Mesenchymal stem cell (in vitro differentiated cells and primary cell): ENCODE measurements around the gene CAND2.
"Not testable (repeated sequence)": the region's sequence is repeated elsewhere in the genome, so short reads cannot be mapped to it uniquely, and the experiment has no call there.

Experiments
- DNase-seq: peaks from one replicate; pipeline ENCODE4 v3.0.0-alpha.2; 2013
- H2AFZ ChIP-seq: one replicate; pipeline ENCODE4 v1.6.1; 2013; ENCODE audit warnings: low read depth, mild to moderate bottlenecking, control low read depth, inconsistent platforms, low read length, moderate library complexity
- H2AK5ac ChIP-seq: 2 replicates; pipeline ENCODE4 v1.6.1; 2013; ENCODE audit warnings: low read length, moderate library complexity, mild to moderate bottlenecking, inconsistent platforms; ENCODE audit not compliant: severe bottlenecking
- H2BK120ac ChIP-seq: one replicate; pipeline ENCODE4 v1.6.1; 2013; ENCODE audit warnings: low read depth, mild to moderate bottlenecking, inconsistent platforms, low read length, moderate library complexity
- H2BK12ac ChIP-seq, 2 experiments: one replicate each; pipeline ENCODE4 v1.6.1; 2013; ENCODE audit warnings: inconsistent platforms in 2 of 2, low read length in 2 of 2, mild to moderate bottlenecking in 2 of 2, moderate library complexity in 2 of 2, control low read depth in 1 of 2
- H2BK15ac ChIP-seq: one replicate; pipeline ENCODE4 v1.6.1; 2013; ENCODE audit warnings: mild to moderate bottlenecking, low read depth, inconsistent platforms; ENCODE audit not compliant: poor library complexity, severe bottlenecking
- H2BK5ac ChIP-seq: 2 replicates; pipeline ENCODE4 v1.6.1; 2013; ENCODE audit warnings: low read depth, mild to moderate bottlenecking, low read length, control low read depth, inconsistent platforms; ENCODE audit not compliant: poor library complexity, severe bottlenecking
- H3K14ac ChIP-seq, 2 experiments: one replicate each; pipeline ENCODE4 v1.6.1; 2013; ENCODE audit warnings: inconsistent platforms in 2 of 2, low read length in 2 of 2, control low read depth in 1 of 2, mild to moderate bottlenecking in 1 of 2, moderate library complexity in 1 of 2
- H3K18ac ChIP-seq, 2 experiments: one replicate each; pipeline ENCODE4 v1.6.1; 2013; ENCODE audit warnings: inconsistent platforms in 2 of 2, low read length in 2 of 2, control low read depth in 1 of 2, low read depth in 1 of 2, mild to moderate bottlenecking in 1 of 2
- H3K23ac ChIP-seq, 2 experiments: one replicate each; pipeline ENCODE4 v1.6.1; 2013; ENCODE audit warnings: inconsistent platforms in 2 of 2, low read length in 2 of 2, mild to moderate bottlenecking in 2 of 2, moderate library complexity in 2 of 2, control low read depth in 1 of 2
- H3K27ac ChIP-seq: 2 replicates; pipeline ENCODE4 v1.5.1; 2013; ENCODE audit warnings: mild to moderate bottlenecking, moderate library complexity, low read length, control low read depth, inconsistent platforms; ENCODE audit not compliant: poor library complexity, severe bottlenecking
- H3K27me3 ChIP-seq, 2 experiments: 2 replicates each; pipeline versions ENCODE4 v1.6.1 to v1.7.0; 2013; ENCODE audit warnings: low read length in 2 of 2, mild to moderate bottlenecking in 2 of 2, moderate library complexity in 2 of 2, control low read depth in 1 of 2, inconsistent platforms in 1 of 2; ENCODE audit not compliant: control insufficient read depth in 1 of 2, insufficient read depth in 1 of 2
- H3K36me3 ChIP-seq, 2 experiments: 2 replicates each; pipeline versions ENCODE4 v1.6.1 to v1.7.0; 2013; ENCODE audit warnings: low read length in 2 of 2, control low read depth in 1 of 2, inconsistent platforms in 1 of 2, low read depth in 1 of 2, mild to moderate bottlenecking in 1 of 2; ENCODE audit not compliant: insufficient read depth in 2 of 2, control insufficient read depth in 1 of 2
- H3K4ac ChIP-seq, 2 experiments: one replicate each; pipeline ENCODE4 v1.6.1; 2013; ENCODE audit warnings: inconsistent platforms in 2 of 2, low read length in 2 of 2, mild to moderate bottlenecking in 2 of 2, moderate library complexity in 2 of 2, control low read depth in 1 of 2, low read depth in 1 of 2
- H3K4me1 ChIP-seq: 2 replicates; pipeline ENCODE4 v1.6.1; 2013; ENCODE audit warnings: low read depth, low read length, control low read depth; ENCODE audit not compliant: control insufficient read depth, insufficient read depth
- H3K4me2 ChIP-seq: 2 replicates; pipeline ENCODE4 v1.6.1; 2013; ENCODE audit warnings: low read length, mild to moderate bottlenecking, inconsistent platforms; ENCODE audit not compliant: poor library complexity, severe bottlenecking
- H3K4me3 ChIP-seq, 2 experiments: 2 replicates each; pipeline versions ENCODE4 v1.5.1 to v1.7.0; 2013; ENCODE audit warnings: low read length in 2 of 2, mild to moderate bottlenecking in 2 of 2, control low read depth in 1 of 2, low read depth in 1 of 2; ENCODE audit not compliant: insufficient read depth in 1 of 2
- H3K79me1 ChIP-seq: replicated peaks from 2 replicates; pipeline ENCODE4 v1.6.1; 2013; ENCODE audit warnings: mild to moderate bottlenecking, control low read depth, low read length, inconsistent platforms; ENCODE audit not compliant: poor library complexity, severe bottlenecking
- H3K9ac ChIP-seq: 2 replicates; pipeline ENCODE4 v1.7.0; 2013; ENCODE audit warnings: mild to moderate bottlenecking, low read length, moderate library complexity
- H3K9me3 ChIP-seq: 2 replicates; pipeline ENCODE4 v1.7.0; 2013; ENCODE audit warnings: mild to moderate bottlenecking, low read length; ENCODE audit not compliant: control insufficient read depth
- H4K8ac ChIP-seq: one replicate; pipeline ENCODE4 v1.6.1; 2013; ENCODE audit warnings: inconsistent platforms, mild to moderate bottlenecking, low read length, moderate library complexity
- H4K91ac ChIP-seq: one replicate; pipeline ENCODE4 v1.6.1; 2013; ENCODE audit warnings: mild to moderate bottlenecking, low read length, inconsistent platforms
- WGBS: methylation state at CpG from one replicate; pipeline ENCODE4 v1.1.7; 2013; ENCODE audit warnings: mixed read lengths; 5-methylcytosine and 5-hydroxymethylcytosine counted together

Gene CAND2

DNA sequence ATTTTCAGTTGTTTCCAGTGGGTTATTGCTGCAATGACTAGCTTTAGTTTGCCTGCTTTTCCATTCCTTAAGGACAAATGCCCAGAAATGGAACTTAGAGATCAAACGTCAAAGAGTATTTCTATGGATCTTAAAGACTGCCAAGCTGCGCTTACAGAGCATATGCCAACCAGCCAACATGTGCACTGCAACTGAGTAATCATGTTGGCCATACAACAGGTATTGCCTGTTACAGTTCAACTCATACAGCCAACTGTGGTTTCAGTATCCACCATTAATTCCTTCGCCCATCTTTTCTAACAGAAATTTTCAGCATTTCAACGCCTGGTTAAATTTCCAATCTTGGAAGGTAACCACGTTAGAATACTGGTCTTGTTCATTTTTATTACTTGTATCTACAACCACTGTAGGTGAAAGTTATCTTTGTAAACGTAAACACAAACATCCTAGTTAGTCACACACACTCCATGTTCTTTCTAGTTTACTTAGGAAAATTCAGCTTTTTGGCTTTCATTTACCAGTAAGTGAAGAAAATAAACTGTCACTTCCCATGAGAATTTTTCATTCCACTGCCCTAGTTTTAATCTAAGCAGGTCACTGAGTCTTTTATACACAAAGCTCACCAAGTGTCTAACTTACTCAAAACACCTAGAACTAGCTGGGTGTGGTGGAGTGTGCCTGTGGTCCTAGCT is 41.0 kb downstream of the CAND2 start:
- Histone ChIP-seq H3K14ac (no peak overlapping the region), H4K91ac (no peak overlapping the region), H2AFZ (no peak overlapping the region), H3K27me3 (no peaks in the 10 kb centered on the region), H3K27ac (no peak overlapping the region), H3K79me1 (peaks cover 6% of the 10 kb centered on the region), H2BK5ac (no peak overlapping the region), H3K23ac (no peak overlapping the region), H2BK15ac (no peak overlapping the region), H3K18ac (no peak overlapping the region), H2AK5ac (no peak overlapping the region), H3K9me3 (no peaks in the 10 kb centered on the region), H4K8ac (no peak overlapping the region), H3K4me1 (peaks cover 15% of the 10 kb centered on the region), H2BK12ac (no peak overlapping the region), H3K4ac (no peak overlapping the region), H3K9ac (peak overlapping the region; percentile 22), H3K4me2 (no peak overlapping the region), H3K36me3 (peaks cover 52 to 77% of the 10 kb centered on the region in 2 experiments), H3K4me3 (peak overlapping the region in 1 of 2 experiments; percentile 96), H2BK120ac (no peak overlapping the region)
- DNase-seq = no peak
- 95% methylated on average over 3 of the region's 6 CpGs for WGBS

DNA sequence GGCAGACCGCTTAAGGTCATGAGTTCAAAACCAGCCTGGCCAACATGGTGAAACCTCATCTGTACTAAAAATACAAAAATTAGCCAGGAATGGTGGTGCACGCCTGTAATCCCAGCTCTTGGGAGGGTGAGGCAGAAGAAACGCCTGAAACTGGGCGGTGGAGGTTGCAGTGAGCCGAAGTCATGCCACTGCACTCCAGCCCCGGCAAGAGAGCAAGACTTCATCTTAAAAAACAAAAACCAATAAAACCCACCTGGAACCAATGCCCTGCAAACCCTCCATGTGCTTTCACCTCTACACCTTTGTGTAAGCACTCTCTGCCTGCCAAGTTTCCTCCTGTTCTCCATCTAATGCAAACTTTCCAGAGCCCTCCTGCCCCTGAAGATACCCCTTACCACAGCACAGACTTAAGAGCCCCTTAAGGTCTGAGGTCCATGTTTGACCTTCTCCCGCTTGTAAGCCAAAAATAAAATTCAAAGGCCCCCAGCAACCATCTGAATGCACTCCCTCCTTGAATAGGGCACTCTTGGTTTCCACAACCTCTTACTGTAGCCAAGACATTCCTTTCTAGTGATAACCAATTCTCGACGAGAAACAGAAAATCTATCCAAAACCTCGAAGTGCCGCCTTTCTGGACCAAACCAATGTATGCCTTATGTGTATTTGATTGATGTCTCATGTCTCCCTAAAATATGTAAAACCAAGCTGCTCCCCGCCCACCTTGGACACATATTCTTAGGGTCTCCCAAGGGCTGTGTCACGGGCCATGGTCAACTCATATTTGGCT is 41.9 kb downstream of the CAND2 start:
- Histone ChIP-seq H3K36me3 (peaks cover 45 to 67% of the 10 kb centered on the region in 2 experiments), H2BK5ac (no peak overlapping the region), H2AFZ (no peak overlapping the region), H2AK5ac (no peak overlapping the region), H4K91ac (no peak overlapping the region), H3K4me3 (peak overlapping the region in 1 of 2 experiments; percentile 96), H3K9ac (peak overlapping the region; percentile 22), H4K8ac (no peak overlapping the region), H3K4me2 (no peak overlapping the region), H3K23ac (no peak overlapping the region), H3K27ac (no peak overlapping the region), H2BK12ac (no peak overlapping the region), H3K79me1 (peaks cover 2% of the 10 kb centered on the region), H2BK15ac (no peak overlapping the region), H3K9me3 (no peaks in the 10 kb centered on the region), H3K27me3 (no peaks in the 10 kb centered on the region), H3K4ac (no peak overlapping the region), H2BK120ac (no peak overlapping the region), H3K4me1 (peaks cover 15% of the 10 kb centered on the region), H3K18ac (no peak overlapping the region), H3K14ac (no peak overlapping the region)
- 93% methylated on average over 12 of the region's 13 CpGs for WGBS
- no peak for DNase-seq

DNA sequence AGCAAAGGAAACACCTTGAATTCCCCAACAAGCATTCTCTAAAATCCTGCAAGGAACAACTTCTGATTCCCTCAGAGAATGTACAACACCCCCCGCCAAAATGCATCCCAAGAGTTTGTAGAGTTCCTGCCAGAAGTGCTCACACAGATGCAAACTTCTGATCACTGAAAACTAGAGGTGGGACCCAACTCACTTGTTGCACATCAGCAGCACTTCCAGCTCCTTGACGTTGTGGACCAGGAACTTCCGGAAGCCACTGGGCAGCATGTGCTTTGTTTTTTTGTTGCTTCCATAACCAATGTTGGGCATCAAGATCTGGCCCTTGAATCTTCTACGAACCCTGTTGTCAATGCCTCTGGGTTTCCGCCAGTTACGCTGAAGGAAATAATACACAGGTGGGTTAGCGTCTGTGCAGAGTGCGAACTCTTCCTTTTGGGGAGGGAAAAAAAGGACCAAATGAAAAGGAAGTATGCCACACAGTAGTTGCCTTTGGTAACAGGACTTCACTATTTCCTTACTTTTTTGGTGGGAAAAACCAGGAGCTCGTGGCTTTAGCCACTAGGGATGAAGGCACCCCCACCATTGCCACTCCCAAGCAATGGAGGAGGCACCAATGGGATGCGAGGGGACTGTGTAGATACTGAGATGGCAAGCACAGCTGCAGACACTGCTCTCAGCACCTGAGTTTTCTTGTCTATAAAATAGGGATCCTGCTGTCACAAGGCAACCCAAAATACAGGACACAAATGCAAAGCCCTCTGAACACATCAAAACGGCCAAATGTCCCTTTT is 42.9 kb downstream of the CAND2 start:
- Histone ChIP-seq H2BK120ac (no peak overlapping the region), H2BK15ac (no peak overlapping the region), H3K9ac (peak overlapping the region; percentile 94), H3K79me1 (peaks cover 2% of the 10 kb centered on the region), H3K4ac (no peak overlapping the region), H3K14ac (no peak overlapping the region), H2AFZ (no peak overlapping the region), H3K23ac (no peak overlapping the region), H2BK5ac (no peak overlapping the region), H3K4me1 (peaks cover 15% of the 10 kb centered on the region), H3K4me2 (peak overlapping the region; percentile 79), H4K91ac (no peak overlapping the region), H4K8ac (no peak overlapping the region), H3K27me3 (no peaks in the 10 kb centered on the region), H3K27ac (no peak overlapping the region), H3K18ac (no peak overlapping the region), H2AK5ac (no peak overlapping the region), H3K36me3 (peaks cover 36 to 58% of the 10 kb centered on the region in 2 experiments), H3K4me3 (peak overlapping the region in 1 of 2 experiments; percentile 96), H3K9me3 (no peaks in the 10 kb centered on the region), H2BK12ac (no peak overlapping the region)
- 89% methylated on average over 11 of the region's 11 CpGs for WGBS
- no peak for DNase-seq

DNA sequence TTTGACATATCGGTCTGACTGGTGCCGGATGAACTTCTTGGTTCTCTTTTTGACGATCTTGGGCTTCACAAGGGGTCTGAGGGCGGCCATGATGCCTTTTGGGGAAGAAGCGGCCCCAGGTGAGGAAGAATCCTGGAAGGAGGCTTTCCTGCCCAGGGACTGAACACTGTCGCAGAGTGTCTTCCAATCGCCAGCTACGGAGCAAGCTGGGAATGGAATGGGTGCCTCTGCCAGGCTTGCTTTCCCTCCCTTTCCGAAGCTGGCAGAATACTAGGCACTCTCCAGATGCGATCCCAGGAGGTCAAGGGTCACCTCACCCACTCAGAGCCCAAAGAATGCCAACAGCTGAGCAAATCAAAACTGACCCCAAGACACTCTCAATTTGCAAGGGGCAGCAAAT is 43.7 kb downstream of the CAND2 start:
- Histone ChIP-seq H3K36me3 (peaks cover 30 to 50% of the 10 kb centered on the region in 2 experiments), H3K4me3 (peak overlapping the region; percentile 81 to 96), H3K9ac (peak overlapping the region; percentile 94), H3K4me2 (peak overlapping the region; percentile 79), H3K4me1 (peaks cover 15% of the 10 kb centered on the region)
- not testable (repeated sequence) for H3K23ac ChIP-seq, H4K91ac ChIP-seq, H3K79me1 ChIP-seq, H2BK120ac ChIP-seq, H2AFZ ChIP-seq, H4K8ac ChIP-seq, H3K14ac ChIP-seq, DNase-seq, H2BK5ac ChIP-seq, H2BK12ac ChIP-seq, H3K4ac ChIP-seq, H3K9me3 ChIP-seq, H3K27ac ChIP-seq, H2AK5ac ChIP-seq, H3K27me3 ChIP-seq, H3K18ac ChIP-seq, H2BK15ac ChIP-seq
- WGBS = 68% methylated on average over 10 of the region's 10 CpGs
